Stimulated activated CD8-positive, alpha-beta memory T cell treated with anti-CD3 and anti-CD28 coated beads, Interleukin-15, amount 100 ng/mL, for 4 hours (primary cell): ENCODE results near the gene TRPC4.
"Not testable (repeated sequence)": the region's sequence is repeated elsewhere in the genome, so short reads cannot be mapped to it uniquely, and the experiment has no call there.

ENCODE experiments used
- DNase-seq, 2 donors: peaks; one replicate each; pipeline ENCODE4 v3.0.0-alpha.2; 2020; ENCODE audit warnings: low read depth in 2 of 2

Gene TRPC4

DNA sequence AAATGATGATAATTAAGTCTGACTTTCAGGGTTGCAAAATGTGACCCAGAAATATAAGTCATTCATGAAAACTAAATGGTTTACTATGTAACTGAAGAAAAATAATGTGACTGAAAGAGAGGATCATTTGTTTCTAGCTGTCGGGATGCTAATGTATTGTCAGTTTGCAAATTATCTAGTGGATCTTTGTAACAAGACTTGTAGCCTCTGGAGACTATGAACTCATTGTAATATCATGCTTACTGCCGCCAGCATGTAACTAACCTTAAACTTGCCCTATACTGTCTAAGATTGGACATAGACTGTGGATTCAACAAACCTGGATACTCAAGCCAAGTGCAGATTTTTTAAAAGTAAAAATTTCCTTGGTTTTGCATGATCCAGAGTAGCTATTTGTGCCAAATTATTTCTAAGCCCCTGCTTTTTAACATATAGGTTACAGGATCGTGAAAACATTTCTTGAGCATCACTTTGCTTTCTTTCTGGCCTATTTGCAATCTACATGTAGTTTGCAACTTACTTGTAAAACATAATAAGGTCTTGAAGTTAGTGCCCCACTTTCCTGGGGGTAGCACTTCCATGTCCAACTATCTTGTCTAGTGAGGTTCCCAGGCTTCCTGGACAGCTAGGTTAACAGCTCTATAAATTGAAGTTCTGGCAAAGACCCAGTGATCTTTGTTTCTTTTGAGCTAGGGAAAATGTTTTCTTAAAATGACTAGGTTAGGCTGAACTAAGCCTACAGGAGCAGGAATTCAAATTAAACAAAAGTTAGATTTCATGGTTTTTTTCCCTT is 267.7 kb downstream of the TRPC4 start:
- DNase-seq: no peak

GRCh38 chr13:37599519-37599918 is 270.1 kb downstream of the TRPC4 start:
- DNase-seq: no peak

GRCh38 chr13:37598597-37598996 is 271.0 kb downstream of the TRPC4 start, which contains the start of gene POSTN:
POSTN (minus strand) TSS chr13:37598768; CDS start chr13:37598726, 42 bp downstream.
- no peak for DNase-seq

GRCh38 chr13:37597477-37598025 is 272.0 kb downstream of the TRPC4 start:
- no peak for DNase-seq

DNA sequence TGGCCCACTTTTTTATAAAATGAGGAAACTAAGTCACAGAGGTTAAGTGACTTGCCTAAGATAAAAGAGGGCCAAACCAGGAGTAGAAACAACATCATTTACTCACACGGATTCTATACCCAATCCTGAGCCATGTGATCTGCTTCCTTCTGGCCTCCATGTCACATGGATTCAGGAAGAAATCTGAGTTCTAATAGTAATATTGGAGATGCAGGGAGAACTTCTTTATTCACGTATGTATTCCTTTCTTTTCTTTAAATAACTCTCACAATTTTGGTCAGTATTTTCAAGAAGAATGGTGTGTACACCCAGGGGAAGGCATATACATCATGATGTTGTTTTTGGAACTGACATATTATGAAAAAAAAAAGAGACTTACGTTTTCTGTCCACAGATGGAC is 272.8 kb downstream of the TRPC4 start:
- DNase-seq: no peak

GRCh38 chr13:37595162-37595561 is 274.4 kb downstream of the TRPC4 start:
- no peak for DNase-seq

DNA sequence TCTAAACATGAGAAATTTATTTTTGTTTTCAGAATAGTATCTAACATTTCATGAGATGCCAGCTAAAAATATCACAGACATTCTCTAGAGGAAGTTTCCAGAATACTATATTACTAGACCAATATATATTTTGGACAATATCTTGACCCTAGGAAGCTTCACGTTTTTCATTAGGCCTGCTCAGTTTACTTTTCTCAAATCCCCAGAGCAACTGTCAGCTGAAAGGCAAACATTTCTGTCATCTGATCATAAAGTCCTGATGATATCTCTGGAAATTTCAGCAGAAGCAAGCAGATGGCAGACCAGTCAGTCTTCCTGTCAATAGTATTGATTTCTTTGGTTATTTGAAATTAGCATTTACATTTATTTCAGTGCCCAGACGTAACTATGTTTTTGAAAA is 275.0 kb downstream of the TRPC4 start:
- no peak for DNase-seq

DNA sequence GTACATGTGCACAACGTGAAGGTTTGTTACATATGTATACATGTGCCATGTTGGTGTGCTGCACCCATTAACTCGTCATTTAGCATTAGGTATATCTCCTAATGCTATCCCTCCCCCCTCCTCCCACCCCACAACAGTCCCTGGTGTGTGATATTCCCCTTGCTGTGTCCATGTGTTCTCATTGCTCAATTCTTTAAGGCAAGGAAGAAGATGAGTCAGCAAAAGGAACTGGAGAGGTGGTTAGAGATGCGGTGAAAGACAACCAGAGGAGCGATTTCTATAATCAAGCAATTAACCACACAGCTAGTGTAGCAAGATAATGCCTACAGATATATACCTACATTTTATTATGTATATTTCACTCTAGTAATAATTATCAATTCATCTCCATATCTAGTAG is 280.2 kb downstream of the TRPC4 start:
- not testable (repeated sequence) for DNase-seq

GRCh38 chr13:37587236-37587635 is 282.3 kb downstream of the TRPC4 start:
- DNase-seq: no peak
